H1 (cell line): Measurements from ENCODE around the gene FAM209B. TPM values are rescaled to one million over a fixed set of nuclear protein-coding genes. Genes with fewer than 3 reads are reported as not detected.

Experiments
- CBX8 ChIP-seq: fragments of 300-800, 300-1000 bp; sonication (generic); IDR thresholded peaks from 2 replicates; pipeline ENCODE4 v1.7.1; 2016; ENCODE audit warnings: low read depth, low read length, borderline replicate concordance
- CEBPB ChIP-seq: IDR thresholded peaks from 2 replicates; pipeline ENCODE4 v1.6.1; 2012; ENCODE audit warnings: low read depth, low read length
- polyA plus RNA-seq, 7 experiments: library from polyadenylated mRNA; depleted of rRNA in 3 of 7; stranded (reverse) in 5 of 7; unstranded in 2 of 7; fragments of >200 nt in 5 of 7; fragments of 200-250 nt in 2 of 7; gene quantifications; 1 replicate in 5 of 7; 2 replicates in 1 of 7; 4 replicates in 1 of 7; pipeline versions ENCODE4 v1.2.1 to v1.2.3, GENCODE V29; 2011 to 2013; ENCODE audit warnings: missing spikeins in 2 of 7, mixed read lengths in 2 of 7
- total RNA-seq: library from RNA; stranded (reverse); fragmentation: NEBNext Ultra II Directional; extraction: Animal tissue kit (Norgen Biotek cat#: 25700); gene quantifications from 2 replicates; pipeline ENCODE4 v1.2.1, GENCODE V29; 2021
- TF ChIP-seq, protein P1 (sequence below): IDR thresholded peaks from 2 replicates; pipeline ENCODE4 v1.6.1; 2011; ENCODE audit warnings: low read length, improper control_type of control experiment
- TF ChIP-seq, protein P2 (sequence below): IDR thresholded peaks from 2 replicates; pipeline ENCODE4 v1.6.1; 2012; ENCODE audit warnings: inconsistent platforms

FAM209B gene
- total and polyA plus RNA-seq, 2 of the 8 experiments (the other 6 are each of a cell fraction or from before 2014, with no cell fraction given), result 0.29 TPM; not detected in 1

DNA sequence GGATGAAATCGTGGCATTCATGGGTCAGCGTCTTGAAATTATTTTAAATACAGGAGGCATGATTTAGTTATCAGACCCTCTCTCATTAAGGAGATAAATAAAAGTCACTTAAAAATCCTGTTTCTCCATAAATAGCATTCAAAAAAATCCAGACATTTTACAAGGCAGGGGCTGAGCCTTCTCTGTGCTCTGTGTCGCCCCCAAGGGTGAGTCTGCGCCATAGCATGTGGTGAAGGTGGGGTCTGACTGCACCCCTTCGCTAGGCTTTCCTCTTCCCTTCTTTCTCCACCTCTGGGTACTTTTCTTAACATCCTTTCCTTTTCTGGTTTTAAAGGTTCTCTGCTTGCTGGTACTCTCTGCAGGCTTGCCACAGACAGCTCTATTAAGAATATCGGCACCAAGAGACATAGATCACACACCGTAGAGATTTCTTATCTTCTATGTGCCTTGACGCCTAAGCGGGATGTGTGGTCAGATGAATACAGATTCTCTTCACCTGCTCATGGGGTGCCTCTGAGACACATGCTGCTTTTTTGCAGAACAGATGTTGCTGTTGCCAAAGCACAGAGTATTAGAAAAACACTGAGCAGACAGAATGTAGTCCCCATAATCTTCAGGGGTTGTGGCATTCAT is 28.6 kb upstream of the FAM209B start (continued):
- TF ChIP-seq, protein P1, sequence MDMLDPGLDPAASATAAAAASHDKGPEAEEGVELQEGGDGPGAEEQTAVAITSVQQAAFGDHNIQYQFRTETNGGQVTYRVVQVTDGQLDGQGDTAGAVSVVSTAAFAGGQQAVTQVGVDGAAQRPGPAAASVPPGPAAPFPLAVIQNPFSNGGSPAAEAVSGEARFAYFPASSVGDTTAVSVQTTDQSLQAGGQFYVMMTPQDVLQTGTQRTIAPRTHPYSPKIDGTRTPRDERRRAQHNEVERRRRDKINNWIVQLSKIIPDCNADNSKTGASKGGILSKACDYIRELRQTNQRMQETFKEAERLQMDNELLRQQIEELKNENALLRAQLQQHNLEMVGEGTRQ, result no peak
- TF ChIP-seq, protein P2, sequence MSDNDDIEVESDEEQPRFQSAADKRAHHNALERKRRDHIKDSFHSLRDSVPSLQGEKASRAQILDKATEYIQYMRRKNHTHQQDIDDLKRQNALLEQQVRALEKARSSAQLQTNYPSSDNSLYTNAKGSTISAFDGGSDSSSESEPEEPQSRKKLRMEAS, result no peak
- TF ChIP-seq CEBPB (no peak), CBX8 (no peak)
